ENCODE data around the gene DCAF4.
A peak's percentile ranks its signal among the peaks of the same experiment; 100 is the strongest.

The DCAF4 gene

GRCh38 chr14:72888636-72889201, 37.5 kb upstream of the DCAF4 start:
- TF ChIP-seq JUND (IDR thresholded peaks at IDR 0.05; ENCODE audit: low read depth), result no peak
- in situ Hi-C loops (cut with HindIII; ENCODE audit: low pct_unique_long_range_greater_than_20kb, low sequenced_read_pairs), result no loop called here
- no peak for DNase-seq (ENCODE audit: low read depth in 1 of 2, low spot score in 1 of 2)

DNA sequence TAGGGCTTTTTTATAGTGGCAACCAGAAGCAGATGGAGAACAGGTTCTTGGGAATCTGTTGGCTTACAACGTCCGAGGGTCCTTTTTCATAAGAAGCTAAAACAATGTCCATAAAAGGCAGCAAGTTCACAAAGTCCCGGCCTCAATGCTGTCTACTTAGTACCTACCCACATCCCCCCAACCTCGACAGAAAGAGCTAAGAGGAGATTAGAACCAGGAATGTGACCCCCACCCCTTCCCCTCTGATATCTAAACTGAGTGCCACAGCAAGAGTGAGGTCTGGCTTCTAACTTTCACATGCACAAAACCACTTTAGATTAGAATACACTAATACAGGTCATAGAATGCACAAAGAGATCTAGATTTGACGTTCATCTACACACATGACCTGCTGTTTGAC, 36.9 kb upstream of the DCAF4 start:
- in situ Hi-C loops (cut with HindIII; ENCODE audit: low pct_unique_long_range_greater_than_20kb, low sequenced_read_pairs), result no loop called here

DNA sequence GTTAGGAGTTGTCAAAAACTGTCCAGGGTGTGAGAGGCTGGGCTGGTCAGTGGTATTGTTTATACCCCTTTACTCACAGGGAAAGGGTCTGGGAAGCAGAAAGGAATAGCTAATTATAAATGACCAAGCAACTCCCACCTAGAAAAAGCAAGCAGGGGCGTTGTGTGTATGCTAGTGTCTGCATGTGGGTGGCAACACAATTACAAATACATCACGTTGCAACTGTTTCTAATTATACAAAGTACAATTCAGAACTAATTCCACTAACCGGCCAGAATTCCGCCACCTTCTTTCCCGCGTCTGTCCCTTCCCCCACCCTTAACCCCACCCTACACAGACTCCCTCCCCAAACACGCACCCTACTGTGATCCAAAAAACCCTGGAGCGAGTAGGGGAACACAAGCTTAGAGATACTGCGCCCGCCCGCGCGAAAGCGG, 34.6 kb upstream of the DCAF4 start:
- no peak for TF ChIP-seq JUND (IDR thresholded peaks at IDR 0.05; ENCODE audit: low read depth)
- in situ Hi-C loops (cut with HindIII; ENCODE audit: low pct_unique_long_range_greater_than_20kb, low sequenced_read_pairs), result no loop called here
- no peak for DNase-seq (ENCODE audit: low read depth in 1 of 2, low spot score in 1 of 2)

More for the DNA sequence above, 36.9 kb upstream of the DCAF4 start:
- TF ChIP-seq JUND (IDR thresholded peaks at IDR 0.05; ENCODE audit: low read depth), result no peak
- DNase-seq (ENCODE audit: low read depth in 1 of 2, low spot score in 1 of 2), result no peak

GRCh38 chr14:72892103-72892878, 34.0 kb upstream of the DCAF4 start:
- in situ Hi-C loops (cut with HindIII; ENCODE audit: low pct_unique_long_range_greater_than_20kb, low sequenced_read_pairs), result no loop called here
- DNase-seq (ENCODE audit: low read depth in 1 of 2, low spot score in 1 of 2), result peak in 1 of 2 experiments; percentile 23

DNA sequence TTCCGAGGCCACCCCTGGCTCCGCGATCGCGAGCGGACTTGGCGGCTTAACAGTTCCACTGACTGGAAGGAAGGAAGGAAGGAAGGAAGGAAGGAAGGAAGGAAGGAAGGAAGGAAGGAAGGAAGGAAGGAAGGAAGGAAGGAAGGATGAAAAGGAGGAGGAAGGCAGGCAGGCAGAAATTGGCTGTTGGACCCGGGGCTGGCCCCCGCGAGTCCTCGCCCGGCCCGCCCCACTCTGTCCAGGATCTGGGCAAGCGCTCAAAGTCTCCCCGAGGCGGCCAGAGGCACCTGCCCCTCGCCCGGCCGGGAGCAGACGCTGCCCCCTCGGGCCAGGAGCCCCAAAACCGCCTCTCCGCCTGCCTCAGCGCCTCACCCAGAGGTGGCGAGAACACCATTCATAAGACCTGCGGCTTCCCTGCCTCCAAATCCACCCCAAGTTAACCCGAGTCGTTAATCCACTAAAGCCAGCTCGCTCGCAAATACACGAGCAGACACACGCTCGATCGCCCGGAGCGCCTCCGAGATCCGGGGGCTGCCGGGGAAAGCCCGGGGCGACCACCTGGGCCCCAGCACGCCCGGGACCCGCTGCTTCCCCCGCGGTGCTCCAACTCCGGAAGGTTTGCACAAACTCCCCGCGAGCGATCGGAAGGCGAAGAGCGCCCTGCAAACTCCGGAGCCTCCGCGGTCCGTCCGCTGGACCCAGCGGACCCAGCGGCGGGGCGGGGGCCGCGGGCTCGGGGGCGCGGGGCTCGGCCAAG, 33.2 kb upstream of the DCAF4 start:
- no peak for TF ChIP-seq JUND (IDR thresholded peaks at IDR 0.05; ENCODE audit: low read depth)
- in situ Hi-C loops (cut with HindIII; ENCODE audit: low pct_unique_long_range_greater_than_20kb, low sequenced_read_pairs), result no loop called here
- peak in 1 of 2 experiments; percentile 30 for DNase-seq (ENCODE audit: low read depth in 1 of 2, low spot score in 1 of 2)

More at GRCh38 chr14:72892103-72892878, 34.0 kb upstream of the DCAF4 start:
- TF ChIP-seq JUND (IDR thresholded peaks at IDR 0.05; ENCODE audit: low read depth), result no peak

- in situ Hi-C loops (cut with HindIII; ENCODE audit: low pct_unique_long_range_greater_than_20kb, low sequenced_read_pairs), result no loop called here
- DNase-seq (ENCODE audit: low read depth in 1 of 2, low spot score in 1 of 2), result peak; percentile 94 to 99
- no peak for TF ChIP-seq JUND (IDR thresholded peaks at IDR 0.05; ENCODE audit: low read depth)
Observed at GRCh38 chr14:72893636-72894322, 32.5 kb upstream of the DCAF4 start, which contains the start of gene DPF3. Gene DPF3 (minus strand): TSS chr14:72894101. CDS start chr14:72894088, 13 bp downstream.

GRCh38 chr14:72894323-72894622, 32.0 kb upstream of the DCAF4 start:
- DNase-seq (ENCODE audit: low read depth in 1 of 2, low spot score in 1 of 2), result no peak
- in situ Hi-C loops (cut with HindIII; ENCODE audit: low pct_unique_long_range_greater_than_20kb, low sequenced_read_pairs), result no loop called here
- TF ChIP-seq JUND (IDR thresholded peaks at IDR 0.05; ENCODE audit: low read depth), result no peak

DNA sequence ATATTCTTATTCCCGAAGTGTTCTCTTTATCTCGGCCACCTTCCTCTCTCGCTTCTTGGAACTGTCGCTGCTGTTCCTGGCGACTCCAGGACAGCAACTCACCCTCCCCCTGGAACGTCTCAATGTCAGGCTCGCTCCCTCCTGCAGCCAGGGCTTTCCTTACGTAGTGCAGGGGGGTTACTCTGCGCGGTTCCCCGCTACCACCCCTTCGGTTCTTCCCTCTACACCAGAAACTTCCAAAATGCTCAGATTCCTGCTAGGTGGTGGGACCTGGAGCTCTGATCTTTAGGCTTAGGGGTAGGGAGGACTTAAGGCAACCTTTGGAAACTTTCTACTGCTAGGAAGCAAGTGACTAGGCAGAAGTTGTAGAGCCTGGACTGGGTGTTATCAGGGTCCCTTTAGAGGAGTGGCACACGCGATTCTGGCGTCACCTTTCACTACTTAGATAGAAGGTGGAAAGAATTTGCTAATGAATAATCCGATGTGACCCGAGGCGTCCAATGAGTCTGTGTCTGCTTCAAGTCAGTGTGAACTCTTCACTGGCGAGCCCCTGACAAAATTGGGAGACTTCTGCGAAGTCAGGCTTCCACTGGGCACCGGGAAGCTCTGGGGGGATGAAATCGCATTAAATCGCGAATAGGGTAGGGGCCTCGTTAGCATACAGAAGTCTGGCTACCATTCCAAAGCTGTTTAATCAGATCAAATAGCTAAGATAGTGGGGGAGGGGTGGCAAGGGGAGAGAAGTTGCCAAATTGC, 31.5 kb upstream of the DCAF4 start:
- in situ Hi-C loops (cut with HindIII; ENCODE audit: low pct_unique_long_range_greater_than_20kb, low sequenced_read_pairs), result no loop called here
- TF ChIP-seq JUND (IDR thresholded peaks at IDR 0.05; ENCODE audit: low read depth), result no peak
- DNase-seq (ENCODE audit: low read depth in 1 of 2, low spot score in 1 of 2), result no peak

- no peak for TF ChIP-seq JUND (IDR thresholded peaks at IDR 0.05; ENCODE audit: low read depth)
- in situ Hi-C loops (cut with HindIII; ENCODE audit: low pct_unique_long_range_greater_than_20kb, low sequenced_read_pairs), result no loop called here
- no peak for DNase-seq (ENCODE audit: low read depth in 1 of 2, low spot score in 1 of 2)
Observed at GRCh38 chr14:72898448-72898847, 27.8 kb upstream of the DCAF4 start.

DNA sequence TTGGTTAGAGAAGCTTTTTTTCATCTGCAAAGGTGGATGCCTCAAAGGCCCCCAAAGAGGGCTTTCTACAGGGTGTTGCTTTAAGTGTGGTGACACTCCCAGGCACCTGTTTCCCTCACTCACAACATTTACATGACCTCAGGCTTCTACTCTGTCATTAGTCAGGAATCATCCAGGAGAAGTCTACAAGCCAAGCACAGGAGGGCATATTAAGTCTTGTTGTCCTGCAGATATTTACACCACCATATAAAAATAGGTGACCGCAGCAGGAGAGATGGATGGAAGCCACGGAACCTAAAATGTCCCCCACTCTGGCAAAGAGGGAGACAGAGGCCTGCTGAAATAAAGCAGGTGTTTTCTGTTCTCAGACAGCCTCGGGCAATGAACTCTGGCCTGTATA, 24.9 kb upstream of the DCAF4 start:
- in situ Hi-C loops (cut with HindIII; ENCODE audit: low pct_unique_long_range_greater_than_20kb, low sequenced_read_pairs), result no loop called here
- DNase-seq (ENCODE audit: low read depth in 1 of 2, low spot score in 1 of 2), result no peak
- TF ChIP-seq JUND (IDR thresholded peaks at IDR 0.05; ENCODE audit: low read depth), result no peak

- no peak for TF ChIP-seq JUND (IDR thresholded peaks at IDR 0.05; ENCODE audit: low read depth)
- no peak for DNase-seq (ENCODE audit: low read depth in 1 of 2, low spot score in 1 of 2)
- in situ Hi-C loops (cut with HindIII; ENCODE audit: low pct_unique_long_range_greater_than_20kb, low sequenced_read_pairs), result no loop called here
Observed at GRCh38 chr14:72902801-72903530, 23.3 kb upstream of the DCAF4 start.

All from T47D (cell line).